Upper lobe of right lung (tissue), 1 donor: Measurements from ENCODE around the gene FFAR3. TPM values are rescaled to one million over a fixed set of nuclear protein-coding genes. Genes with fewer than 3 reads are reported as not detected.

Experiments
- ATAC-seq: fragments of 200-7000 bp; cut with Tn5 transposase; one replicate; pipeline ENCODE4 v1.9.1; 2020; ENCODE audit warnings: mild to moderate bottlenecking, moderate library complexity
- DNase-seq: peaks from one replicate; pipeline ENCODE4 v3.0.0-alpha.2; 2020
- H3K27ac ChIP-seq: fragments of 200-600 bp; one replicate; pipeline ENCODE4 v1.8.0; 2022
- H3K27me3 ChIP-seq: fragments of 200-600 bp; one replicate; pipeline ENCODE4 v1.8.0; 2022; ENCODE audit warnings: mild to moderate bottlenecking
- H3K36me3 ChIP-seq: fragments of 200-600 bp; one replicate; pipeline ENCODE4 v1.8.0; 2022
- H3K4me1 ChIP-seq: fragments of 200-600 bp; one replicate; pipeline ENCODE4 v1.8.0; 2022
- H3K4me3 ChIP-seq: fragments of 200-600 bp; one replicate; pipeline ENCODE4 v1.8.0; 2022; ENCODE audit warnings: mild to moderate bottlenecking
- H3K9me3 ChIP-seq: fragments of 200-600 bp; one replicate; pipeline ENCODE4 v1.8.0; 2022
- CTCF ChIP-seq: fragments of 200-600 bp; IDR thresholded peaks from one replicate; pipeline ENCODE4 v1.8.0; 2022; ENCODE audit warnings: antibody characterized with exemption
- intact Hi-C: fragments of 100-400 bp; cut with DNase I; formaldehyde crosslinking; loops from one replicate; pipeline ENCODE4 v1.11.0; 2022
- total RNA-seq: library from RNA; stranded (reverse); fragmentation: NEBNext Ultra II Directional; extraction: Animal tissue kit (Norgen Biotek cat#: 25700); gene quantifications from one replicate; pipeline ENCODE4 v1.2.1, GENCODE V29; 2021
- donor health status: DM: no; HTN: yes; CAD: no; lungs with severe emphysema.

FFAR3 gene
- total RNA-seq, 1 donor from 2014 or later, result not detected

- Histone ChIP-seq H3K4me3 (no peak overlapping the region), H3K9me3 (no peaks in the 10 kb centered on the region), H3K27me3 (no peaks in the 10 kb centered on the region), H3K36me3 (no peaks in the 10 kb centered on the region), H3K4me1 (no peaks in the 10 kb centered on the region), H3K27ac (no peak overlapping the region)
- peak; percentile 35 for DNase-seq
- no peak for TF ChIP-seq CTCF
- no peak for ATAC-seq
- intact Hi-C loops, result no loop called here
These were observed 12.6 kb upstream of the FFAR3 start for GRCh38 chr19:35345671-35346111.

GRCh38 chr19:35346193-35347052 lies 11.8 kb upstream of the FFAR3 start:
- H3K27ac ChIP-seq, result no peak overlapping the region
- H3K27me3 ChIP-seq, result no peaks in the 10 kb centered on the region
- peak; percentile 35 for ATAC-seq
- DNase-seq, result peak; percentile 61
- intact Hi-C loops, result no loop called here
- H3K4me3 ChIP-seq, result no peak overlapping the region
- no peaks in the 10 kb centered on the region for H3K9me3 ChIP-seq
- H3K4me1 ChIP-seq, result no peaks in the 10 kb centered on the region
- H3K36me3 ChIP-seq, result no peaks in the 10 kb centered on the region
- no peak for TF ChIP-seq CTCF

- TF ChIP-seq CTCF, result no peak
- no peaks in the 10 kb centered on the region for H3K36me3 ChIP-seq
- DNase-seq (peak; percentile 28), ATAC-seq (peak; percentile 13)
- intact Hi-C loops, result no loop called here
- H3K9me3 ChIP-seq, result no peaks in the 10 kb centered on the region
- H3K27ac ChIP-seq, result no peak within 1 kb of the TSS
- H3K4me3 ChIP-seq, result no peak within 1 kb of the TSS
- H3K27me3 ChIP-seq, result no peaks in the 10 kb centered on the region
- H3K4me1 ChIP-seq, result no peaks in the 10 kb centered on the region
These were observed 10.9 kb upstream of the FFAR3 start, which contains the start of gene FFAR1 for GRCh38 chr19:35347171-35347929. FFAR1 (plus strand) TSS chr19:35347902; CDS start chr19:35351552, 3,650 bp downstream.

- H3K27ac ChIP-seq, result no peak overlapping the region
- intact Hi-C loops, result no loop called here
- no peaks in the 10 kb centered on the region for H3K9me3 ChIP-seq
- TF ChIP-seq CTCF, result no peak
- ATAC-seq, result no peak
- peak; percentile 19 for DNase-seq
- H3K36me3 ChIP-seq, result no peaks in the 10 kb centered on the region
- no peak overlapping the region for H3K4me3 ChIP-seq
- no peaks in the 10 kb centered on the region for H3K27me3 ChIP-seq
- H3K4me1 ChIP-seq, result no peaks in the 10 kb centered on the region
These were observed 10.3 kb upstream of the FFAR3 start for GRCh38 chr19:35347930-35348298.

GRCh38 chr19:35348911-35349611 lies 9.2 kb upstream of the FFAR3 start:
- H3K27me3 ChIP-seq, result no peaks in the 10 kb centered on the region
- no peak for TF ChIP-seq CTCF
- ATAC-seq, result no peak
- intact Hi-C loops, result no loop called here
- H3K36me3 ChIP-seq, result no peaks in the 10 kb centered on the region
- H3K4me3 ChIP-seq, result no peak overlapping the region
- H3K9me3 ChIP-seq, result no peaks in the 10 kb centered on the region
- no peaks in the 10 kb centered on the region for H3K4me1 ChIP-seq
- H3K27ac ChIP-seq, result no peak overlapping the region
- peak; percentile 35 for DNase-seq
